HepG2 (cell line): ENCODE measurements around the gene RTP5.

Experiments
- JUND ChIP-seq: sonication (generic); formaldehyde crosslinking; IDR thresholded peaks from 2 replicates; pipeline ENCODE4 v1.8.0; 2022; ENCODE audit warnings: mild to moderate bottlenecking, missing genetic modification reagents
- MXI1 ChIP-seq: IDR thresholded peaks from 3 replicates; pipeline ENCODE4 v1.6.1; 2012; ENCODE audit warnings: low read depth, low read length, inconsistent platforms, borderline replicate concordance
- POLR2A ChIP-seq, 2 experiments: IDR thresholded peaks; 2 replicates each; pipeline ENCODE4 v1.6.1; 2011; ENCODE audit warnings: low read depth in 2 of 2, low read length in 2 of 2, mild to moderate bottlenecking in 1 of 2, moderate library complexity in 1 of 2; ENCODE audit not compliant: insufficient read depth in 1 of 2
- POLR2AphosphoS5 ChIP-seq: IDR thresholded peaks from 2 replicates; pipeline ENCODE4 v1.6.1; 2012; ENCODE audit warnings: low read depth, low read length
- RBM22 ChIP-seq: fragments of 200-400 bp; formaldehyde crosslinking; optimal IDR thresholded peaks from 2 replicates; pipeline ENCODE3; 2017; ENCODE audit warnings: mild to moderate bottlenecking, low read length, moderate library complexity
- TCF12 ChIP-seq, 2 experiments: fragments of 450-650 bp in 1 of 2; sonication (generic) in 1 of 2; formaldehyde crosslinking in 1 of 2; IDR thresholded peaks; 2 replicates each; pipeline versions ENCODE4 v1.6.1 to v1.8.0; 2017 to 2022; ENCODE audit warnings: antibody characterized with exemption in 1 of 2, mild to moderate bottlenecking in 1 of 2, missing genetic modification reagents in 1 of 2, moderate library complexity in 1 of 2
- ZNF335 ChIP-seq: sonication (generic); formaldehyde crosslinking; IDR thresholded peaks from 2 replicates; pipeline ENCODE4 v1.4.0; 2020; ENCODE audit warnings: missing genetic modification reagents
- ZNF749 ChIP-seq: sonication (generic); formaldehyde crosslinking; IDR thresholded peaks from 2 replicates; pipeline ENCODE4 v1.8.0; 2022; ENCODE audit warnings: mild to moderate bottlenecking, missing genetic modification reagents, moderate library complexity, borderline replicate concordance
- ZSCAN30 ChIP-seq: sonication (generic); formaldehyde crosslinking; IDR thresholded peaks from 2 replicates; pipeline ENCODE4 v1.5.0; 2020; ENCODE audit warnings: mild to moderate bottlenecking, missing genetic modification reagents
- TF ChIP-seq, protein P1 (sequence below): sonication (generic); formaldehyde crosslinking; IDR thresholded peaks from 2 replicates; pipeline ENCODE4 v1.4.0; 2020; ENCODE audit warnings: low read depth, mild to moderate bottlenecking, missing genetic modification reagents
- TF ChIP-seq, protein P2 (sequence below): sonication (generic); formaldehyde crosslinking; IDR thresholded peaks from 2 replicates; pipeline ENCODE4 v1.5.0; 2020; ENCODE audit warnings: mild to moderate bottlenecking, missing genetic modification reagents, borderline replicate concordance
- TF ChIP-seq, protein P3 (sequence below): sonication (generic); formaldehyde crosslinking; IDR thresholded peaks from 2 replicates; pipeline ENCODE4 v1.4.0; 2020; ENCODE audit warnings: missing genetic modification reagents

DNA sequence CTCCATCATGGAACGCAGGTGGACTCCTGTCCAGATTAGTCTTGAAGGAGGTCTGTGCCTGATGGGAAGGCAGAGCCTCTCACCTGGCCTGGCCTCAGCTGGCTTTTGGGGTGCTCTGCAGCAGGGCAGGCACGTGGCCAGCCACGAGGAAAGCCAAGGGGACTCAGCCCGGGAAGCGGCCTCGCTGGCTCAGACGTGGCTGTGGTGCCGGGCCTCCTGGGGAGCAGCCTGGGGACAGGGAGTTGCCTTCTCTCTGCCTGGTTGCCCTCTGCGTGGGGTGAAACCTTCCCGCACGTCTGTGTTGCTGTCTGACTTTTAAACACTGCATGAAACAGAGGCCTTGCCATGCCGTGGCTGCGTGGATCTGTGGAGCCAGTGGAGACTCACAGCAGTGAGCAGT lies 45.0 kb downstream of the RTP5 start:
- TF ChIP-seq TCF12 (IDR thresholded peaks at IDR 0.05) (no peak), TCF12 (CRISPR knock-in tag; IDR thresholded peaks at IDR 0.05) (no peak), ZNF335 (CRISPR knock-in tag) (no peak), ZNF749 (CRISPR knock-in tag) (no peak), ZSCAN30 (CRISPR knock-in tag) (no peak), POLR2A (IDR thresholded peaks at IDR 0.05; ENCODE audit: insufficient read depth in 1 of 2, low read depth in 2 of 2, low read length in 2 of 2) (no peak), MXI1 (no peak), JUND (no peak), RBM22 (no peak), POLR2AphosphoS5 (no peak)
- TF ChIP-seq, protein P1, sequence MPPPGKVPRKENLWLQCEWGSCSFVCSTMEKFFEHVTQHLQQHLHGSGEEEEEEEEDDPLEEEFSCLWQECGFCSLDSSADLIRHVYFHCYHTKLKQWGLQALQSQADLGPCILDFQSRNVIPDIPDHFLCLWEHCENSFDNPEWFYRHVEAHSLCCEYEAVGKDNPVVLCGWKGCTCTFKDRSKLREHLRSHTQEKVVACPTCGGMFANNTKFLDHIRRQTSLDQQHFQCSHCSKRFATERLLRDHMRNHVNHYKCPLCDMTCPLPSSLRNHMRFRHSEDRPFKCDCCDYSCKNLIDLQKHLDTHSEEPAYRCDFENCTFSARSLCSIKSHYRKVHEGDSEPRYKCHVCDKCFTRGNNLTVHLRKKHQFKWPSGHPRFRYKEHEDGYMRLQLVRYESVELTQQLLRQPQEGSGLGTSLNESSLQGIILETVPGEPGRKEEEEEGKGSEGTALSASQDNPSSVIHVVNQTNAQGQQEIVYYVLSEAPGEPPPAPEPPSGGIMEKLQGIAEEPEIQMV (CRISPR knock-in tag): no peak
- TF ChIP-seq, protein P2, sequence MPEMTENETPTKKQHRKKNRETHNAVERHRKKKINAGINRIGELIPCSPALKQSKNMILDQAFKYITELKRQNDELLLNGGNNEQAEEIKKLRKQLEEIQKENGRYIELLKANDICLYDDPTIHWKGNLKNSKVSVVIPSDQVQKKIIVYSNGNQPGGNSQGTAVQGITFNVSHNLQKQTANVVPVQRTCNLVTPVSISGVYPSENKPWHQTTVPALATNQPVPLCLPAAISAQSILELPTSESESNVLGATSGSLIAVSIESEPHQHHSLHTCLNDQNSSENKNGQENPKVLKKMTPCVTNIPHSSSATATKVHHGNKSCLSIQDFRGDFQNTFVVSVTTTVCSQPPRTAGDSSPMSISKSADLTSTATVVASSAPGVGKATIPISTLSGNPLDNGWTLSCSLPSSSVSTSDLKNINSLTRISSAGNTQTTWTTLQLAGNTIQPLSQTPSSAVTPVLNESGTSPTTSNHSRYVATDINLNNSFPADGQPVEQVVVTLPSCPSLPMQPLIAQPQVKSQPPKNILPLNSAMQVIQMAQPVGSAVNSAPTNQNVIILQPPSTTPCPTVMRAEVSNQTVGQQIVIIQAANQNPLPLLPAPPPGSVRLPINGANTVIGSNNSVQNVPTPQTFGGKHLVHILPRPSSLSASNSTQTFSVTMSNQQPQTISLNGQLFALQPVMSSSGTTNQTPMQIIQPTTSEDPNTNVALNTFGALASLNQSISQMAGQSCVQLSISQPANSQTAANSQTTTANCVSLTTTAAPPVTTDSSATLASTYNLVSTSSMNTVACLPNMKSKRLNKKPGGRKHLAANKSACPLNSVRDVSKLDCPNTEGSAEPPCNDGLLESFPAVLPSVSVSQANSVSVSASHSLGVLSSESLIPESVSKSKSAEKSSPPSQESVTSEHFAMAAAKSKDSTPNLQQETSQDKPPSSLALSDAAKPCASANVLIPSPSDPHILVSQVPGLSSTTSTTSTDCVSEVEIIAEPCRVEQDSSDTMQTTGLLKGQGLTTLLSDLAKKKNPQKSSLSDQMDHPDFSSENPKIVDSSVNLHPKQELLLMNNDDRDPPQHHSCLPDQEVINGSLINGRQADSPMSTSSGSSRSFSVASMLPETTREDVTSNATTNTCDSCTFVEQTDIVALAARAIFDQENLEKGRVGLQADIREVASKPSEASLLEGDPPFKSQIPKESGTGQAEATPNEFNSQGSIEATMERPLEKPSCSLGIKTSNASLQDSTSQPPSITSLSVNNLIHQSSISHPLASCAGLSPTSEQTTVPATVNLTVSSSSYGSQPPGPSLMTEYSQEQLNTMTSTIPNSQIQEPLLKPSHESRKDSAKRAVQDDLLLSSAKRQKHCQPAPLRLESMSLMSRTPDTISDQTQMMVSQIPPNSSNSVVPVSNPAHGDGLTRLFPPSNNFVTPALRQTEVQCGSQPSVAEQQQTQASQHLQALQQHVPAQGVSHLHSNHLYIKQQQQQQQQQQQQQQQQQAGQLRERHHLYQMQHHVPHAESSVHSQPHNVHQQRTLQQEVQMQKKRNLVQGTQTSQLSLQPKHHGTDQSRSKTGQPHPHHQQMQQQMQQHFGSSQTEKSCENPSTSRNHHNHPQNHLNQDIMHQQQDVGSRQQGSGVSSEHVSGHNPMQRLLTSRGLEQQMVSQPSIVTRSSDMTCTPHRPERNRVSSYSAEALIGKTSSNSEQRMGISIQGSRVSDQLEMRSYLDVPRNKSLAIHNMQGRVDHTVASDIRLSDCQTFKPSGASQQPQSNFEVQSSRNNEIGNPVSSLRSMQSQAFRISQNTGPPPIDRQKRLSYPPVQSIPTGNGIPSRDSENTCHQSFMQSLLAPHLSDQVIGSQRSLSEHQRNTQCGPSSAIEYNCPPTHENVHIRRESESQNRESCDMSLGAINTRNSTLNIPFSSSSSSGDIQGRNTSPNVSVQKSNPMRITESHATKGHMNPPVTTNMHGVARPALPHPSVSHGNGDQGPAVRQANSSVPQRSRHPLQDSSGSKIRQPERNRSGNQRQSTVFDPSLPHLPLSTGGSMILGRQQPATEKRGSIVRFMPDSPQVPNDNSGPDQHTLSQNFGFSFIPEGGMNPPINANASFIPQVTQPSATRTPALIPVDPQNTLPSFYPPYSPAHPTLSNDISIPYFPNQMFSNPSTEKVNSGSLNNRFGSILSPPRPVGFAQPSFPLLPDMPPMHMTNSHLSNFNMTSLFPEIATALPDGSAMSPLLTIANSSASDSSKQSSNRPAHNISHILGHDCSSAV (CRISPR knock-in tag): no peak
- TF ChIP-seq, protein P3, sequence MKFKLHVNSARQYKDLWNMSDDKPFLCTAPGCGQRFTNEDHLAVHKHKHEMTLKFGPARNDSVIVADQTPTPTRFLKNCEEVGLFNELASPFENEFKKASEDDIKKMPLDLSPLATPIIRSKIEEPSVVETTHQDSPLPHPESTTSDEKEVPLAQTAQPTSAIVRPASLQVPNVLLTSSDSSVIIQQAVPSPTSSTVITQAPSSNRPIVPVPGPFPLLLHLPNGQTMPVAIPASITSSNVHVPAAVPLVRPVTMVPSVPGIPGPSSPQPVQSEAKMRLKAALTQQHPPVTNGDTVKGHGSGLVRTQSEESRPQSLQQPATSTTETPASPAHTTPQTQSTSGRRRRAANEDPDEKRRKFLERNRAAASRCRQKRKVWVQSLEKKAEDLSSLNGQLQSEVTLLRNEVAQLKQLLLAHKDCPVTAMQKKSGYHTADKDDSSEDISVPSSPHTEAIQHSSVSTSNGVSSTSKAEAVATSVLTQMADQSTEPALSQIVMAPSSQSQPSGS: no peak
